ENCODE data around the gene RNF224.

DNA sequence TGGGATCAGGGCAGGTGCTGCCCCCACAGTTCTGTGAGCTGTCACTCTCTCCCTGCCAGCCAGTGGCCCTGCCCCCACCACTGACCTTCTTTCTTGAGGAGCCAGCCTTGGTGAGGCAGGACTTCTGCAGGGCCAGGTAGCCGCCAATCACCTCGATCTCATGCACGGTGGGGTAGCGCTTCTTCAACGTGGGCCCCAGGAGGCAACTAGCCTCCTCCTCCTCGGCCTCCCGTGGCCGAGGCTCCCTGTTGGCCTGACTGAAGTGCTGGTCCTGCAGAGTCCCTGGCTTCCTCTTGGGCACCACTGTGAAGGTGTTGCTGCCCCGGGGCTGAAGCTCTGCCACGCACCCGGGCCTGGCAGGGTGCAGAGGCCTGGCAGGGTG, 28.4 kb upstream of the RNF224 start:
- TF ChIP-seq CTCF (IDR thresholded peaks at IDR 0.05; ENCODE audit: low read depth, low read length) (no peak), EZH2phosphoT487 (IDR thresholded peaks at IDR 0.05; ENCODE audit: low read depth) (no peak)

Data from OCI-LY3 (cell line).